Measurements from ENCODE around the gene ADAM12.

Gene ADAM12

GRCh38 chr10:126387931-126388911 is at the start of gene ADAM12:
ADAM12 (minus strand) TSS chr10:126388477; CDS start chr10:126388145, 332 bp downstream.
- no peak for DNase-seq (ENCODE audit: low read depth in 2 of 2)

GRCh38 chr10:126437635-126438406 is 49.5 kb upstream of the ADAM12 start:
- no peak for DNase-seq (ENCODE audit: low read depth in 2 of 2)

- DNase-seq (ENCODE audit: low read depth in 2 of 2): no peak
Measured at GRCh38 chr10:126434235-126434634, 46.0 kb upstream of the ADAM12 start.

- DNase-seq (ENCODE audit: low read depth in 2 of 2): no peak
Measured at GRCh38 chr10:126433351-126433750, 45.1 kb upstream of the ADAM12 start.

- no peak for DNase-seq (ENCODE audit: low read depth in 2 of 2)
Measured at GRCh38 chr10:126432507-126432906, 44.2 kb upstream of the ADAM12 start.

- no peak for DNase-seq (ENCODE audit: low read depth in 2 of 2)
Measured at GRCh38 chr10:126431816-126432215, 43.5 kb upstream of the ADAM12 start.

GRCh38 chr10:126430512-126430911 is 42.2 kb upstream of the ADAM12 start:
- DNase-seq (ENCODE audit: low read depth in 2 of 2): no peak

GRCh38 chr10:126429275-126429674 is 41.0 kb upstream of the ADAM12 start:
- DNase-seq (ENCODE audit: low read depth in 2 of 2): no peak

- DNase-seq (ENCODE audit: low read depth in 2 of 2): no peak
Measured at GRCh38 chr10:126425489-126426065, 37.3 kb upstream of the ADAM12 start.

GRCh38 chr10:126425032-126425431 is 36.8 kb upstream of the ADAM12 start:
- DNase-seq (ENCODE audit: low read depth in 2 of 2): no peak

- no peak for DNase-seq (ENCODE audit: low read depth in 2 of 2)
Measured at GRCh38 chr10:126423732-126424491, 35.6 kb upstream of the ADAM12 start.

GRCh38 chr10:126422567-126422966 is 34.3 kb upstream of the ADAM12 start:
- no peak for DNase-seq (ENCODE audit: low read depth in 2 of 2)

- no peak for DNase-seq (ENCODE audit: low read depth in 2 of 2)
Measured at GRCh38 chr10:126421756-126422256, 33.5 kb upstream of the ADAM12 start.

GRCh38 chr10:126420567-126421300 is 32.5 kb upstream of the ADAM12 start:
- no peak for DNase-seq (ENCODE audit: low read depth in 2 of 2)

- DNase-seq (ENCODE audit: low read depth in 2 of 2): no peak
Measured at GRCh38 chr10:126417220-126417825, 29.0 kb upstream of the ADAM12 start.

- DNase-seq (ENCODE audit: low read depth in 2 of 2): no peak
Measured at GRCh38 chr10:126409821-126410220, 21.5 kb upstream of the ADAM12 start.

- no peak for DNase-seq (ENCODE audit: low read depth in 2 of 2)
Measured at GRCh38 chr10:126408953-126409641, 20.8 kb upstream of the ADAM12 start.

- no peak for DNase-seq (ENCODE audit: low read depth in 2 of 2)
Measured at GRCh38 chr10:126407831-126408230, 19.6 kb upstream of the ADAM12 start.

GRCh38 chr10:126405239-126405775 is 17.0 kb upstream of the ADAM12 start:
- no peak for DNase-seq (ENCODE audit: low read depth in 2 of 2)

All from stimulated activated CD4-positive, alpha-beta T cell treated with anti-CD3 and anti-CD28 coated beads, Interleukin-1b, Interleukin-23, amount 100 ng/mL, for 4 hours (primary cell).